Measurements from ENCODE around the gene SPDYE4.

SPDYE4 gene

DNA sequence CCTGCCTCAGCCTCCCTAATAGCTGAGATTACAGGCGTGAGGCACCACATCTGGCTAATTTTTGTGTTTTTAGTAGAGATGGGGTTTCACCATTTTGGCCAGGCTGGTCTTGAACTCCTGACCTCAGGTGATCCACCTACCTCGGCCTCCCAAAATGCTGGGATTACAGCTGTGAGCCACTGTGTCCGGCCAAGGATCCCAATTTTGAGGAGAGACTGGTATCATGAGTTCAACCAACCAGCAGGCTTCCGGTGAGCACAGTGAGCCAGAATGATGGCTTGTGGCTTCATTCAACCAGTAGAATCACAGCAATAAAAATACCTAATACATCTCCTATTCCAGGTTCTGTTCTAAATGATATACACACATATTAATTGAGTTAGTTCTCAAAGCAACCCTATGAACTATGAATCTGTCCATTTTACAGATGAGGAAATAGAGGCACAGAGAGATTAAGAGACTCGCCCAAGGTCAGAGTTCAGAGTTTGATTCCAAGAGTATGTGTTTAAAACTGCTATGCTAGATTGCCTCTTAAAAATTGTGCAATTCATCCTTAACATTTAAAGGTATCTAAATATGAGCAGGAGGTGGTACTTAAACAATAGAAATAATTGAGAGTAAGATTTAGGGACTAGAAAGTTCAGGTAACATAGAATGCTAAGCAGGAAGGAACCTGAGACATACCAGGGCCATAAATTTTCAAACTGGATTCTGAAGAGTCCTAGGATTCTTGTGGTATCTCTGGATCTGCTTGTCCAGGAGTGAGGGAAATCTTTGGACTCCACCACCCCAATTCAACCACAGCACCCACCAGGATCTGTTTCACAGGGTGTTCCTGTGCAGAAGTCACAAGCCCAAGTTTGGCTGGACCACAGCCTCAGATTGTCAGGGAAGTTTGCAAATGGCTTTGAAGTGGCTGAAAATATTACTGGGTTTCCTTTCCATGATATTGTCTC lies 38.8 kb downstream of the SPDYE4 start:
- H3K9ac ChIP-seq: no peak overlapping the region
- H3K36me3 ChIP-seq: no peaks in the 10 kb centered on the region
- no peak for TF ChIP-seq Cebpa-rat (IDR thresholded peaks at IDR 0.05)
- H3K27me3 ChIP-seq: no peaks in the 10 kb centered on the region
- H3K4me2 ChIP-seq: peak overlapping the region; percentile 48
- H3K9me3 ChIP-seq: peaks cover 14% of the 10 kb centered on the region
- H3K4me1 ChIP-seq: peaks cover 18% of the 10 kb centered on the region
- H3K27ac ChIP-seq: no peak overlapping the region
- H4K20me1 ChIP-seq: no peaks in the 10 kb centered on the region
- no peak overlapping the region for H3K4me3 ChIP-seq

DNA sequence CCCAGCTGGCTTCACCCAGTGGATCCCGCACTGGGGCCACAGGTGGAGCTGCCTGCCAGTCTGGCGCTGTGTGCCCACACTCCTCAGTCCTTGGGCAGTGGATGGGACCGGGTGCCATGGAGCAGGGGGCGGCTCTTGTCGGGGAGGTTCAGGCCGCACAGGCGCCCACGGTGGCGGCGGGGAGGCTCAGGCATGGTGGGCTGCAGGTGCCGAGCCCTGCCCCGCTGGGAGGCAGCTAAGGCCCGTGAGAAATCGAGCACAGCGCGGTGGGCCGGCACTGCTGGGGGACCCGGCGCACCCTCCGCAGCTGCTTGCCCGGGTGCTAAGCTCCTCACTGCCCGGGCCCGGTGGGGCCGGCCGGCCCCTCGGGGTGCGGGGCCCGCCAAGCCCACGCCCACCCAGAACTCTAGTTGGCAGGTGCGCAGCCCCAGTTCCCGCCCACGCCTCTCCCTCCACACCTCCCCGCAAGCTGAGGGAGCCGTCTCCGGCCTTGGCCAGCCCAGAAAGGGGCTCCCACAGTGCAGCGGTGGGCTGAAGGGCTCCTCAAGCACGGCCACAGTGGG lies 40.3 kb downstream of the SPDYE4 start:
- H3K4me2 ChIP-seq: no peak overlapping the region
- H3K4me1 ChIP-seq: peaks cover 18% of the 10 kb centered on the region
- H3K36me3 ChIP-seq: no peaks in the 10 kb centered on the region
- H3K4me3 ChIP-seq: no peak overlapping the region
- TF ChIP-seq Cebpa-rat (IDR thresholded peaks at IDR 0.05): no peak
- H3K27ac ChIP-seq: no peak overlapping the region
- H3K9ac ChIP-seq: no peak overlapping the region
- no peaks in the 10 kb centered on the region for H4K20me1 ChIP-seq
- H3K9me3 ChIP-seq: peaks cover 14% of the 10 kb centered on the region
- no peaks in the 10 kb centered on the region for H3K27me3 ChIP-seq

DNA sequence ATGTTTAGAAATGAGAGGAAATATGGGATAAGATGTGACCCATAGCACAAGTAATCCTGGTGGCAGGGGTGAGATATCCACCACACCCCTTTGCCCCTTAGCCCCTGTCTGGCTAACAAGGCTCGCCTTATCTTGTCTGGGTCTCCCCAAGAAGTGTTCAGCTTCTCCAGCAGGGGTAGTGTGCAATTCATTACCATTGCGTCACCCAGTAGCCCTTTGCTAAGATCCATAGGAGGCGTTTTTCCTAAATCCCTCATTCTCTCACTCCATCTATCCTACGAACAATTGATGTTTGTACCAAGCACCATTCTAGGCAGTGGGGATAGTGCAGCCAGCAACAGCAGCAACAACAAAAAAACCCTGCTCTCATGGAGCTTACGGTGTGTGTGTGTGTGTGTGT lies 44.5 kb downstream of the SPDYE4 start:
- Histone ChIP-seq H4K20me1 (no peaks in the 10 kb centered on the region), H3K9me3 (peaks cover 14% of the 10 kb centered on the region), H3K9ac (no peak overlapping the region), H3K27me3 (no peaks in the 10 kb centered on the region), H3K27ac (no peak overlapping the region), H3K4me2 (no peak overlapping the region), H3K4me3 (no peak overlapping the region), H3K4me1 (peaks cover 4% of the 10 kb centered on the region), H3K36me3 (no peaks in the 10 kb centered on the region)
- no peak for TF ChIP-seq Cebpa-rat (IDR thresholded peaks at IDR 0.05)

DNA sequence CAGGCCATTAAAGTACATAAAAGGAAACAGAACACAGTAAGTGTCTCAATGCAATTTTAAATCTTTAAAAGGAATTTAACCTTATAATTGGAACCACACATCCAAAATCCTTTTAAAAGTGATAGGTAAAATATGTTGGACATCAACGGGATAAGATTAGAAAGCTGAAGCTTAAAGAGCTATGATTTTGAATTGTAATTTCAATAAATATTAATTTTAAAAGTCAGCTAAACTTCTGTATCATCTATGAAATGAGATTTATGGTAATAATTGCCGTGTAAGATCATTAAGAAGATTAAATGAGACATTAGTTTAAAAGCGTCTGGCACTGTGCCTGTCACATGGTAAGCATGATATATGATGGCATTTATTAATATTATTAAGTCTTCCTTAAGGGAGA lies 45.0 kb downstream of the SPDYE4 start:
- Histone ChIP-seq H4K20me1 (no peaks in the 10 kb centered on the region), H3K4me1 (peaks cover 8% of the 10 kb centered on the region), H3K36me3 (no peaks in the 10 kb centered on the region), H3K4me2 (no peak overlapping the region), H3K9ac (no peak overlapping the region), H3K4me3 (no peak overlapping the region), H3K27ac (no peak overlapping the region), H3K27me3 (no peaks in the 10 kb centered on the region), H3K9me3 (peaks cover 14% of the 10 kb centered on the region)
- TF ChIP-seq Cebpa-rat (IDR thresholded peaks at IDR 0.05): no peak

DNA sequence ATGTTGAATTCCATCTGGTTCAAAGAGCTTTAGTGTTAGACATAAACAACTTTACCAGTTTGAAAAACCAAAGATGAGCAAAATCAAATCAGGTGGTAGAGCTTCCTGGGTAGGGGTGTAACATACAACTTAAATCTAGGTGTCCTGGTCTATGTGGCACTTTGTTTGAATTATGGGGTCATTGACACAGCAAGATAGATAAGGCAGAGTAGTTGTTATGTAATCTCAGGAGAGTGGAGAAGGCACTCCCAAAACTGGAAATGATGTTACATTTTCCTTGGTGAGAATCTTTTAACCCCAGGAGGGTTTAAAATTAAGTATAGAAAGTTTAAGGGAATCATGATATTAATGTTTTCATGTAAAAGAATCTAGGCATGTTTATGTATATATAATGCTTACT lies 45.6 kb downstream of the SPDYE4 start:
- H3K4me1 ChIP-seq: peaks cover 14% of the 10 kb centered on the region
- TF ChIP-seq Cebpa-rat (IDR thresholded peaks at IDR 0.05): no peak
- H3K27me3 ChIP-seq: no peaks in the 10 kb centered on the region
- H3K9ac ChIP-seq: no peak overlapping the region
- H3K9me3 ChIP-seq: peaks cover 9% of the 10 kb centered on the region
- no peak overlapping the region for H3K4me2 ChIP-seq
- H3K27ac ChIP-seq: no peak overlapping the region
- H3K4me3 ChIP-seq: no peak overlapping the region
- no peaks in the 10 kb centered on the region for H4K20me1 ChIP-seq
- no peaks in the 10 kb centered on the region for H3K36me3 ChIP-seq

DNA sequence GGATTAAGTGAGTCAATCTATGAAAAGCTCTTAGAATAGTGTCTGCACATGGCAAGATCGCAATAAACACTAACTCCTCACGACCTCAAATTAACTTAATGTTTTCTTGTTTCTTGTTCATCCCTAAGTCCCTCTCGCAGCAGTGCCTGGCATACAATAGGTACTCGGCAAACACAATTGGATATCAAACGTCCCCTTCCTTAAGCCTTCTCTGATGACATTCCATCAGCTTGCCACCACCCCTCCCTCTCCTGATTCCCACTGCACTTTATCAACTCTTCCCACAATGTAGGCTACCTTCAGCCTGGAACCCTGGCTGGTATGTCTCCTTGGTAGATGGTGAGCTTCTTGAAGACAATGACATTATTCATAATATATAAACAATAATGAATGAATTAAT lies 47.1 kb downstream of the SPDYE4 start:
- no peak for TF ChIP-seq Cebpa-rat (IDR thresholded peaks at IDR 0.05)
- Histone ChIP-seq H3K4me2 (no peak overlapping the region), H3K9ac (no peak overlapping the region), H4K20me1 (no peaks in the 10 kb centered on the region), H3K27ac (no peak overlapping the region), H3K36me3 (no peaks in the 10 kb centered on the region), H3K4me3 (no peak overlapping the region), H3K4me1 (peaks cover 25% of the 10 kb centered on the region), H3K27me3 (no peaks in the 10 kb centered on the region), H3K9me3 (no peaks in the 10 kb centered on the region; the same call in 1 of the 2 replicates)

DNA sequence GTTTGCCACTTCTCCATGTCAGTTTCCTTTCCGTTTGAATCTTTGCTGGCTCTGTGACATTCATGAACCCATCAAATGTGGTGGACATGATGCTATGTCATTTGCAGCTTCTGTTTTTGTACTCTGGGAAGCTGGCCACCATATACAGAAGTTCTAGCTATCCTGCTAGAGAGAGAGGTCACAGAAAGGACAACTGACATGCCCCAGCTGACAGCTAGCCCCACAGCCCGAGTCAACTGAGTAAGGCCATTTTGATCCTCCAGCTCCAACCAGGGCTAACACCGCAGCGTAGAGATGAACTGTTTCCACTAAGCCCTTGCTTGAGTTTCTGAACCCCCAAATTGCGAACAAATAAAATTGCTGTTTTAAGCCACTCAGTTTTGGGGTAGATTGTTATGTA lies 47.5 kb downstream of the SPDYE4 start:
- no peak overlapping the region for H3K9ac ChIP-seq
- no peak for TF ChIP-seq Cebpa-rat (IDR thresholded peaks at IDR 0.05)
- H4K20me1 ChIP-seq: no peaks in the 10 kb centered on the region
- no peak overlapping the region for H3K4me3 ChIP-seq
- H3K27ac ChIP-seq: no peak overlapping the region
- H3K4me2 ChIP-seq: no peak overlapping the region
- H3K36me3 ChIP-seq: no peaks in the 10 kb centered on the region
- no peaks in the 10 kb centered on the region for H3K27me3 ChIP-seq
- no peaks in the 10 kb centered on the region for H3K9me3 ChIP-seq
- H3K4me1 ChIP-seq: peaks cover 25% of the 10 kb centered on the region

DNA sequence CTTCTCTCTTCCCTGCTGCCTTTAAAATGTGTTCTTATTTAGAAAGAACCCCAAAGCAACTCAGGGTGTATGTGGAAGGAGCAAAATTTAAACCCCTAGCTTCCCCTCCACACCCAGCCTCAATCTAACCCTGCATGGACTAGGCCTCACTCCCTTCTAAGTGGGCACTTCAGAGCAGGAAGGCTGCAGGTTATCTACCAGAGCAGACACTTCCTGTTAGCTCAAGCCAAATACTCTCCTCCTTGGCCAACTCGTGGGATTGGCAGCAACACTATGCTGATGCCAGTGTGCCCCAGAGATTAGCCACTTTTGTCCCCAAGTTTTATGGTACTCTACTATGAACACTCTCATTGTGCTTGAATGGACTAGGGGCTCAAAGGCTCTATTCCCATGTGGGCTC lies 49.3 kb downstream of the SPDYE4 start:
- H4K20me1 ChIP-seq: no peaks in the 10 kb centered on the region
- no peaks in the 10 kb centered on the region for H3K9me3 ChIP-seq
- H3K4me1 ChIP-seq: peaks cover 25% of the 10 kb centered on the region
- H3K4me2 ChIP-seq: no peak overlapping the region
- no peak overlapping the region for H3K4me3 ChIP-seq
- H3K36me3 ChIP-seq: no peaks in the 10 kb centered on the region
- no peaks in the 10 kb centered on the region for H3K27me3 ChIP-seq
- no peak overlapping the region for H3K9ac ChIP-seq
- no peak overlapping the region for H3K27ac ChIP-seq
- TF ChIP-seq Cebpa-rat (IDR thresholded peaks at IDR 0.05): no peak

DNA sequence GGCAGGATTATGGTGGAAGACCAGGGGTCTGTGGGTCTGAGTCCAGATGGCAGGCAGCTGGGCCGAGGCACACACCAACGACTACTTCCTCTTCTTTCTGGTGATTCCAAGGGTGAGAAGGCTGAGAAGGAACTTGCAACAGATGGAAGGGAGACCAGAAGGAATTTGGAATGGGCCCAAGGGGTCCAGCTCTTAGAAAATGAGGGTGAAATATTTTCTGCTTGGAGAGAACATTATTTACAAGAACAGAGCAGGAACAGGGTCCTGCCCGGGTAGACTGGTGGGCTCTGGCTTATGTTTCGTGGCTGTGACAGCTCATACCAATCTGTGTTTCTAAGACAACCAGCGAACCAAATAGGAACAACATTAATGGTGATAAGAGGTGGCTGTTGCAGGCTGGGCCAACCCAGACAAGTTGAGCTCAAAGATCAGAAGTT lies 50.3 kb downstream of the SPDYE4 start:
- peaks cover 27% of the 10 kb centered on the region for H3K4me1 ChIP-seq
- no peak overlapping the region for H3K4me3 ChIP-seq
- peak overlapping the region; percentile 31 for H3K4me2 ChIP-seq
- H4K20me1 ChIP-seq: no peaks in the 10 kb centered on the region
- no peak overlapping the region for H3K27ac ChIP-seq
- peaks cover 8% of the 10 kb centered on the region; the same call in 1 of the 2 replicates for H3K9me3 ChIP-seq
- no peak overlapping the region for H3K9ac ChIP-seq
- H3K36me3 ChIP-seq: no peaks in the 10 kb centered on the region
- TF ChIP-seq Cebpa-rat (IDR thresholded peaks at IDR 0.05): no peak
- H3K27me3 ChIP-seq: no peaks in the 10 kb centered on the region

DNA sequence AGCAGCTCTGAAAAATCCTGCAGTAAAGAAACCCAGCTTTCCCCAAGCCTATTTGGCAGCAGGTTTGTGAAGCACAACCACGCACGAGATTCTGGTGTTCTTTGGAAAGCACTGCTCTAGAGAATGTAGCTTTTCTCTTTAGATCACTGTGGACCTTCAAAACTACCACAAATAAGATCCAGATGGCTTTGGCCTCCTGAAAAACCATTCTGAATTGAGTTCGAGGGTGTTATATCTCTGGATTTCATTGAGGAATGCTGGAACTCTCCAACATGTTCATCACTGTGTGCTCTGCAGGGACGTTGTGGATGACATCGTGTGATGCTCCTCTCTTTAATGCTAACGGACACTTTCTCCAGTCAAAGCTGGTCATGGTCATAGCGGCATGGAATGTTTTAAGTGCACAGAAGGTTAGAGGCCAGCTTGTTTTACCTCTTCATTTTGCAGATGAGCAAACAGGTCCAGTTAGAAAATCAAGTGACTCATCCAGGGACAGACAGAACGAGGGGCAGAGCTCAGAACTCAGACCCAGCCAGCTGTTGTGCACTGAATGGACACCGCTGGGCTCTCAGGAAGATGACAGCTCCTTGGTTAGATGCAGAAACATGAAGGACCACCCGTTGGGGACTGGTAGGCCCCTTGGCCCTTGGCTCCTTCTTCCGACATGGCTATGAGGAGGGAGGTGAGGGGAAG lies 50.9 kb downstream of the SPDYE4 start:
- TF ChIP-seq Cebpa-rat (IDR thresholded peaks at IDR 0.05): no peak

More for the DNA sequence above, 50.9 kb downstream of the SPDYE4 start:
- H3K4me2 ChIP-seq: peak overlapping the region; percentile 31; the same call in 1 of the 2 replicates
- H3K4me1 ChIP-seq: peaks cover 32% of the 10 kb centered on the region
- no peaks in the 10 kb centered on the region for H4K20me1 ChIP-seq
- no peak overlapping the region for H3K9ac ChIP-seq
- peaks cover 10% of the 10 kb centered on the region; the same call in 1 of the 2 replicates for H3K9me3 ChIP-seq
- H3K4me3 ChIP-seq: no peak overlapping the region
- no peaks in the 10 kb centered on the region for H3K27me3 ChIP-seq
- no peaks in the 10 kb centered on the region for H3K36me3 ChIP-seq
- no peak overlapping the region for H3K27ac ChIP-seq

All from BLaER1 (cell line).